Spleen (tissue), 11 donors: Measurements from ENCODE around the gene FGF10. TPM values are rescaled to one million over a fixed set of nuclear protein-coding genes. Genes with fewer than 3 reads are reported as not detected.

Source experiments
- DNase-seq: peaks from one replicate; pipeline ENCODE4 v3.0.0-alpha.2; 2020
- H3K27ac ChIP-seq, 8 donors: fragments of 200-600 bp; sonication (generic) in 7 of 8; 1 replicate in 4 of 8; 2 replicates in 4 of 8; pipeline versions ENCODE4 v1.5.0 to v1.8.0; 2016 to 2021; ENCODE audit warnings: inconsistent platforms in 4 of 8, mild to moderate bottlenecking in 4 of 8, moderate library complexity in 1 of 8
- H3K27me3 ChIP-seq, 7 donors: fragments of 200-600 bp; sonication (generic) in 6 of 7; replicated peaks in 1 of 7; 1 replicate in 4 of 7; 2 replicates in 3 of 7; pipeline versions ENCODE4 v1.5.0 to v1.8.0; 2016 to 2021; ENCODE audit warnings: inconsistent platforms in 3 of 7, mild to moderate bottlenecking in 1 of 7
- H3K36me3 ChIP-seq, 6 donors: fragments of 200-600 bp; sonication (generic) in 5 of 6; 1 replicate in 4 of 6; 2 replicates in 2 of 6; pipeline versions ENCODE4 v1.5.0 to v1.8.0; 2016 to 2021; ENCODE audit warnings: inconsistent platforms in 2 of 6
- H3K4me1 ChIP-seq, 6 donors: fragments of 200-600 bp; sonication (generic) in 5 of 6; 1 replicate in 3 of 6; 2 replicates in 3 of 6; pipeline versions ENCODE4 v1.5.0 to v1.8.0; 2016 to 2021; ENCODE audit warnings: inconsistent platforms in 3 of 6
- H3K4me3 ChIP-seq, 8 donors: fragments of 200-600 bp; sonication (generic) in 7 of 8; 1 replicate in 4 of 8; 2 replicates in 4 of 8; pipeline versions ENCODE4 v1.5.0 to v1.8.0; 2016 to 2021; ENCODE audit warnings: inconsistent platforms in 4 of 8, mild to moderate bottlenecking in 4 of 8, moderate library complexity in 2 of 8
- H3K9me3 ChIP-seq, 8 donors: fragments of 200-600 bp; sonication (generic) in 7 of 8; 1 replicate in 4 of 8; 2 replicates in 4 of 8; pipeline versions ENCODE4 v1.5.0 to v1.8.0; 2016 to 2021; ENCODE audit warnings: inconsistent platforms in 4 of 8
- POLR2A ChIP-seq, 3 donors: fragments of 450-650 bp; IDR thresholded peaks; one replicate each; pipeline ENCODE4 v1.5.1; 2017; ENCODE audit warnings: antibody characterized with exemption in 3 of 3, mild to moderate bottlenecking in 1 of 3
- POLR2AphosphoS5 ChIP-seq, 3 donors: sonication (generic); formaldehyde crosslinking; IDR thresholded peaks; one replicate each; pipeline ENCODE4 v1.5.1; 2017; ENCODE audit warnings: antibody characterized with exemption in 3 of 3
- WGBS, 5 donors: extraction: QIAGEN DNeasy Blood & Tissue Kit in 3 of 5; methylation state at CpG; one replicate each; pipeline versions ENCODE4 v1.1.5 to v1.1.7; 2013 to 2018; 5-methylcytosine and 5-hydroxymethylcytosine counted together
- intact Hi-C: fragments of 100-400 bp; cut with DNase I; formaldehyde crosslinking; loops from one replicate; pipeline ENCODE4 v1.15.0; 2023; ENCODE audit warnings: low total_unique reads
- polyA plus RNA-seq, 3 donors: library from polyadenylated mRNA; stranded (reverse); fragments of 200-250 nt; gene quantifications; one replicate each; pipeline ENCODE4 v1.2.1, GENCODE V29; 2013
- total RNA-seq, 7 donors: library from RNA; depleted of rRNA in 3 of 7; stranded (reverse); fragments of >200 nt in 3 of 7; fragmentation: NEBNext Ultra II Directional in 4 of 7; extraction: Animal tissue kit (Norgen Biotek cat#: 25700) in 4 of 7; gene quantifications; one replicate each; pipeline versions ENCODE4 v1.1.0 to v1.2.1, GENCODE V29; 2016 to 2021
- TF ChIP-seq, protein P1 (sequence below), 11 experiments: fragments of 200-600 bp in 7 of 11; fragments of 450-650 bp in 4 of 11; sonication (generic) in 4 of 11; IDR thresholded peaks in 8 of 11; conservative IDR thresholded peaks in 3 of 11; 1 replicate in 7 of 11; 2 replicates in 4 of 11; pipeline versions ENCODE4 v1.4.0 to v1.8.0; 2016 to 2021; ENCODE audit warnings: antibody characterized with exemption in 11 of 11, inconsistent platforms in 4 of 11, mild to moderate bottlenecking in 1 of 11
- donor health status: healthy with polysubstance abuse.
- donor health status: DM: no; HTN: no; CAD: no; lungs with moderate emphysema.
- donor health status: DM: no; HTN: no; CAD: no.
- donor health status: Bipolar disorder and iron deficiency.
- donor health status: healthy.
- donor health status: DM: no; HTN: no; CAD: no.
- donor health status: DM: yes; HTN: yes; CAD: no.

The FGF10 gene
- total and polyA plus RNA-seq, 10 donors = 0.03 to 0.22 TPM; not detected in 8

GRCh38 chr5:44345871-44346270 is 43.3 kb downstream of the FGF10 start:
- Histone ChIP-seq H3K4me1 (no peaks in the 10 kb centered on the region), H3K27me3 (no peaks in the 10 kb centered on the region), H3K4me3 (no peak overlapping the region), H3K36me3 (no peaks in the 10 kb centered on the region), H3K27ac (no peak overlapping the region), H3K9me3 (no peaks in the 10 kb centered on the region)
- no peak for DNase-seq
- WGBS, 5 donors = 53 to 67% (median 57%) methylated on average over 2 of the region's 2 CpGs
- TF ChIP-seq POLR2AphosphoS5 (IDR thresholded peaks at IDR 0.05) (no peak), POLR2A (IDR thresholded peaks at IDR 0.05) (no peak)
- TF ChIP-seq, protein P1, sequence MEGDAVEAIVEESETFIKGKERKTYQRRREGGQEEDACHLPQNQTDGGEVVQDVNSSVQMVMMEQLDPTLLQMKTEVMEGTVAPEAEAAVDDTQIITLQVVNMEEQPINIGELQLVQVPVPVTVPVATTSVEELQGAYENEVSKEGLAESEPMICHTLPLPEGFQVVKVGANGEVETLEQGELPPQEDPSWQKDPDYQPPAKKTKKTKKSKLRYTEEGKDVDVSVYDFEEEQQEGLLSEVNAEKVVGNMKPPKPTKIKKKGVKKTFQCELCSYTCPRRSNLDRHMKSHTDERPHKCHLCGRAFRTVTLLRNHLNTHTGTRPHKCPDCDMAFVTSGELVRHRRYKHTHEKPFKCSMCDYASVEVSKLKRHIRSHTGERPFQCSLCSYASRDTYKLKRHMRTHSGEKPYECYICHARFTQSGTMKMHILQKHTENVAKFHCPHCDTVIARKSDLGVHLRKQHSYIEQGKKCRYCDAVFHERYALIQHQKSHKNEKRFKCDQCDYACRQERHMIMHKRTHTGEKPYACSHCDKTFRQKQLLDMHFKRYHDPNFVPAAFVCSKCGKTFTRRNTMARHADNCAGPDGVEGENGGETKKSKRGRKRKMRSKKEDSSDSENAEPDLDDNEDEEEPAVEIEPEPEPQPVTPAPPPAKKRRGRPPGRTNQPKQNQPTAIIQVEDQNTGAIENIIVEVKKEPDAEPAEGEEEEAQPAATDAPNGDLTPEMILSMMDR (IDR thresholded peaks at IDR 0.05 in 8 of 11, conservative IDR thresholded peaks at IDR 0.05 in 3 of 11) = no peak
- intact Hi-C loops = no loop called here

GRCh38 chr5:44336708-44337107 is 52.5 kb downstream of the FGF10 start:
- no peak for DNase-seq
- H3K4me1 ChIP-seq = no peaks in the 10 kb centered on the region
- intact Hi-C loops = no loop called here
- H3K36me3 ChIP-seq = no peaks in the 10 kb centered on the region
- H3K4me3 ChIP-seq = no peak overlapping the region
- H3K9me3 ChIP-seq = no peaks in the 10 kb centered on the region
- H3K27me3 ChIP-seq = no peaks in the 10 kb centered on the region
- H3K27ac ChIP-seq = no peak overlapping the region
- TF ChIP-seq POLR2A (IDR thresholded peaks at IDR 0.05) = no peak
- TF ChIP-seq, protein P1 (IDR thresholded peaks at IDR 0.05 in 8 of 11, conservative IDR thresholded peaks at IDR 0.05 in 3 of 11) = no peak
- 21 to 42% (median 27%) methylated on average over 2 of the region's 2 CpGs for WGBS, 5 donors

GRCh38 chr5:44334622-44335021 is 54.6 kb downstream of the FGF10 start:
- H3K27ac ChIP-seq = no peak overlapping the region
- H3K4me3 ChIP-seq = no peak overlapping the region
- no peaks in the 10 kb centered on the region for H3K9me3 ChIP-seq
- no peak for TF ChIP-seq POLR2A (IDR thresholded peaks at IDR 0.05)
- TF ChIP-seq, protein P1 (IDR thresholded peaks at IDR 0.05 in 8 of 11, conservative IDR thresholded peaks at IDR 0.05 in 3 of 11) = no peak
- TF ChIP-seq POLR2AphosphoS5 (IDR thresholded peaks at IDR 0.05) = no peak
- H3K4me1 ChIP-seq = no peaks in the 10 kb centered on the region
- no peaks in the 10 kb centered on the region for H3K36me3 ChIP-seq
- DNase-seq = no peak
- WGBS, 5 donors = 61 to 78% (median 73%) methylated on average over 1 of the region's 1 CpG
- H3K27me3 ChIP-seq = no peaks in the 10 kb centered on the region
- intact Hi-C loops = loop anchor here (5.0 kb wide), 1 partner anchor 602 kb away; no protein-coding TSS in a partner anchor

- WGBS, 5 donors = 9 to 31% (median 21%) methylated on average over 3 of the region's 3 CpGs
- Histone ChIP-seq H3K27ac (no peak overlapping the region), H3K4me3 (no peak overlapping the region), H3K27me3 (no peaks in the 10 kb centered on the region), H3K4me1 (no peaks in the 10 kb centered on the region), H3K36me3 (no peaks in the 10 kb centered on the region), H3K9me3 (no peaks in the 10 kb centered on the region)
- intact Hi-C loops = loop anchor here (5.0 kb wide), 1 partner anchor 600 kb away; no protein-coding TSS in a partner anchor
- TF ChIP-seq, protein P1 (IDR thresholded peaks at IDR 0.05 in 8 of 11, conservative IDR thresholded peaks at IDR 0.05 in 3 of 11) = peak in 7 of 11 experiments; percentile 20 to 48 (median 30)
- no peak for TF ChIP-seq POLR2AphosphoS5 (IDR thresholded peaks at IDR 0.05)
- DNase-seq = no peak
Observed at GRCh38 chr5:44332285-44332971, 56.8 kb downstream of the FGF10 start.
